GM12878 (cell line): Measurements from ENCODE around the gene PABPN1. TPM values are rescaled to one million over a fixed set of nuclear protein-coding genes. Genes with fewer than 3 reads are reported as not detected.
A peak's percentile ranks its signal among the peaks of the same experiment; 100 is the strongest.

Source experiments
- ATAC-seq: fragments of 200-7000 bp; cut with Tn5 transposase; 3 replicates; pipeline ENCODE4 v1.9.1; 2020; ENCODE audit warnings: mild to moderate bottlenecking, moderate library complexity
- BruUV-seq: library from RNA; stranded (reverse); fragments of 400-500 nt; replicated peaks from 2 replicates; lab custom pipeline; 2021; lab: Mats Ljungman, UMichigan
- CTCF ChIA-PET: fragments of 300-600 bp; sonication (Branson Sonifier 250); formaldehyde crosslinking; extraction: SDS; loops from one replicate; lab custom pipeline; 2021; ENCODE audit warnings: inconsistent platforms; lab: Yijun Ruan, JAX
- POLR2A ChIA-PET: fragments of 350-600 bp; formaldehyde crosslinking; extraction: SDS; loops from one replicate; lab custom pipeline; 2021; ENCODE audit warnings: inconsistent platforms; lab: Charles Lee
- RAD21 ChIA-PET: fragments of 300-600 bp; sonication (Branson Sonifier 250); formaldehyde crosslinking; loops from one replicate; lab custom pipeline; 2023; ENCODE audit warnings: antibody characterized with exemption; ENCODE audit not compliant: unreplicated experiment; lab: Charles Lee
- SMC1A ChIA-PET: fragments of 300-600 bp; sonication (Branson Sonifier 250); formaldehyde crosslinking; loops from one replicate; lab custom pipeline; 2023; ENCODE audit not compliant: unreplicated experiment, uncharacterized antibody; lab: Charles Lee
- DNase-seq: peaks from one replicate; pipeline ENCODE4 v3.0.0-alpha.2; 2011; ENCODE audit warnings: low read depth, low spot score
- FAIRE-seq: peaks from 3 replicates; lab custom pipeline; 2011; peaks lifted over from hg19 to GRCh38; lab: Jason Lieb, UNC
- H2AFZ ChIP-seq: 2 replicates; pipeline ENCODE4 v1.6.0; 2011; ENCODE audit warnings: low read depth, low read length, control low read depth; ENCODE audit not compliant: control insufficient read depth
- H3K27ac ChIP-seq: 2 replicates; pipeline ENCODE4 v1.5.1; 2011; ENCODE audit warnings: control low read depth; ENCODE audit not compliant: control insufficient read depth, insufficient read depth
- H3K27me3 ChIP-seq, 2 experiments: replicated peaks in 1 of 2; 2 replicates each; pipeline versions ENCODE4 v1.6.0 to v1.6.1; 2011; ENCODE audit warnings: low read length in 1 of 2; ENCODE audit not compliant: control insufficient read depth in 2 of 2, insufficient read depth in 2 of 2
- H3K36me3 ChIP-seq, 2 experiments: 2 replicates each; pipeline ENCODE4 v1.5.1; 2011; ENCODE audit warnings: low read length in 1 of 2; ENCODE audit not compliant: control insufficient read depth in 2 of 2, insufficient read depth in 2 of 2
- H3K4me1 ChIP-seq: 2 replicates; pipeline ENCODE4 v1.6.1; 2011; ENCODE audit warnings: mild to moderate bottlenecking, low read length, moderate library complexity, mixed read lengths; ENCODE audit not compliant: control insufficient read depth, insufficient read depth
- H3K4me2 ChIP-seq: 2 replicates; pipeline ENCODE4 v1.6.0; 2011; ENCODE audit warnings: control low read depth; ENCODE audit not compliant: control insufficient read depth, insufficient read depth
- H3K4me3 ChIP-seq: fragments of 200-600 bp; sonication (generic); 2 replicates; pipeline ENCODE4 v1.5.1; 2016
- H3K79me2 ChIP-seq: 2 replicates; pipeline ENCODE4 v1.6.0; 2011; ENCODE audit warnings: low read length; ENCODE audit not compliant: control insufficient read depth, insufficient read depth
- H3K9ac ChIP-seq: 2 replicates; pipeline ENCODE4 v1.8.0; 2011; ENCODE audit warnings: low read length, control low read depth, mixed read lengths; ENCODE audit not compliant: control insufficient read depth, insufficient read depth
- H3K9me3 ChIP-seq: replicated peaks from 3 replicates; pipeline ENCODE4 v1.5.1; 2011; ENCODE audit warnings: mild to moderate bottlenecking, low read length; ENCODE audit not compliant: control insufficient read depth, insufficient read depth
- H4K20me1 ChIP-seq: 2 replicates; pipeline ENCODE4 v1.6.0; 2011; ENCODE audit not compliant: control insufficient read depth, insufficient read depth
- ATF3 ChIP-seq: IDR thresholded peaks from 2 replicates; pipeline ENCODE4 v1.6.1; 2011; ENCODE audit warnings: low read depth, mild to moderate bottlenecking, low read length, moderate library complexity, borderline replicate concordance; ENCODE audit errors: extremely low read depth
- EP300 ChIP-seq, 2 experiments: fragments of 150-350 bp in 1 of 2; IDR thresholded peaks; 2 replicates each; pipeline ENCODE4 v1.6.1; 2011 to 2012; ENCODE audit warnings: low read depth in 2 of 2, low read length in 2 of 2, borderline replicate concordance in 1 of 2, improper control_type of control experiment in 1 of 2, inconsistent platforms in 1 of 2; ENCODE audit not compliant: control insufficient read depth in 1 of 2
- ETV6 ChIP-seq, 2 experiments: fragments of 450-650 bp in 1 of 2; IDR thresholded peaks in 1 of 2; conservative IDR thresholded peaks in 1 of 2; 2 replicates each; pipeline ENCODE4 v1.6.1; 2014; ENCODE audit warnings: antibody characterized with exemption in 1 of 2, borderline replicate concordance in 1 of 2, low read depth in 1 of 2, mild to moderate bottlenecking in 1 of 2, moderate library complexity in 1 of 2
- IRF4 ChIP-seq: IDR thresholded peaks from 2 replicates; pipeline ENCODE4 v1.6.1; 2011; ENCODE audit warnings: low read depth, low read length
- MYB ChIP-seq: fragments of 150-350 bp; IDR thresholded peaks from 2 replicates; pipeline ENCODE4 v1.6.1; 2014; ENCODE audit warnings: mild to moderate bottlenecking, low read depth, low read length, borderline replicate concordance
- POLR2A ChIP-seq: IDR thresholded peaks from 2 replicates; pipeline ENCODE4 v1.6.1; 2011; ENCODE audit warnings: low read depth, mild to moderate bottlenecking, low read length
- RFX5 ChIP-seq: IDR thresholded peaks from 2 replicates; pipeline ENCODE4 v1.6.1; 2011; ENCODE audit warnings: low read depth, low read length, improper control_type of control experiment
- SKIL ChIP-seq: fragments of 450-650 bp; IDR thresholded peaks from 2 replicates; pipeline ENCODE4 v1.6.1; 2017; ENCODE audit warnings: mild to moderate bottlenecking, low read depth, inconsistent platforms; ENCODE audit not compliant: poor library complexity, severe bottlenecking
- SUPT20H ChIP-seq: IDR thresholded peaks from 2 replicates; pipeline ENCODE4 v1.6.1; 2011; ENCODE audit warnings: low read depth, mild to moderate bottlenecking, low read length, moderate library complexity, borderline replicate concordance; ENCODE audit not compliant: control insufficient read depth
- ZNF622 ChIP-seq: fragments of 450-650 bp; IDR thresholded peaks from 2 replicates; pipeline ENCODE4 v1.6.1; 2017; ENCODE audit warnings: mild to moderate bottlenecking, inconsistent platforms
- ZSCAN29 ChIP-seq: fragments of 450-650 bp; IDR thresholded peaks from 2 replicates; pipeline ENCODE4 v1.6.1; 2017; ENCODE audit warnings: mild to moderate bottlenecking, moderate library complexity
- ZZZ3 ChIP-seq: IDR thresholded peaks from 2 replicates; pipeline ENCODE4 v1.6.1; 2011; ENCODE audit warnings: low read depth; ENCODE audit not compliant: control insufficient read depth, insufficient read length
- WGBS: methylation state at CpG from one replicate; pipeline ENCODE4 v1.1.6; 2016; ENCODE audit warnings: low lambda C conversion rate; ENCODE audit not compliant: insufficient replicate concordance, insufficient coverage; ENCODE audit errors: missing lambda C conversion rate; 5-methylcytosine and 5-hydroxymethylcytosine counted together
- in situ Hi-C: fragments of 300-500 bp; cut with MboI; formaldehyde crosslinking; loops from 9 replicates; pipeline ENCODE4 v1.14.3; 2018; ENCODE audit warnings: mixed read lengths
- intact Hi-C: fragments of 100-400 bp; cut with micrococcal nuclease; formaldehyde crosslinking; loops from one replicate; pipeline ENCODE4 v1.14.2; 2022; ENCODE audit not compliant: unreplicated experiment
- polyA plus RNA-seq, 11 experiments: library from polyadenylated mRNA; depleted of rRNA in 4 of 11; unstranded in 6 of 11; stranded (reverse) in 5 of 11; fragments of >200 nt; fragmentation: Nextera tagmentation in 4 of 11; fragmentation: Illumina TruSeq in 1 of 11; extraction: Ambion mirVana in 4 of 11; extraction: Trizol in 1 of 11; gene quantifications; 1 replicate in 1 of 11; 2 replicates in 10 of 11; pipeline versions ENCODE4 v1.2.1 to v1.2.3, GENCODE V29; 2011 to 2016; ENCODE audit warnings: inconsistent platforms in 2 of 11, missing spikeins in 2 of 11, low read depth in 1 of 11
- total RNA-seq, 4 experiments: library from RNA; depleted of rRNA in 3 of 4; stranded (reverse); fragments of >200 nt in 3 of 4; fragmentation: Illumina TruSeq in 1 of 4; extraction: Trizol in 1 of 4; gene quantifications; 2 replicates each; pipeline versions ENCODE4 v1.2.1 to v1.2.3, GENCODE V29; 2013 to 2021

The PABPN1 gene
- total and polyA plus RNA-seq, 10 of the 15 experiments (the other 5 are each of a cell fraction or from before 2014, with no cell fraction given): 31.3 to 248 (median 103) TPM

GRCh38 chr14:23359722-23360447 is 38.6 kb downstream of the PABPN1 start (continued):
- TF ChIP-seq ZZZ3: no peak
- no peak for TF ChIP-seq ATF3
- no peak for TF ChIP-seq SUPT20H
- no peak for TF ChIP-seq IRF4
- no peak for TF ChIP-seq ZNF622
- no peak for TF ChIP-seq RFX5
- TF ChIP-seq, all 136 proteins: peak for 0

- in situ Hi-C loops (no loop called here), intact Hi-C loops (no loop called here)
- ATAC-seq (peak; percentile 31; the same call in 2 of the 3 replicates), FAIRE-seq (no peak), DNase-seq (no peak)
- ChIA-PET RAD21 (interaction anchor here (1.4 kb wide), 1 partner anchor 240 kb away, joined by 4 read pairs; no protein-coding TSS in a partner anchor), SMC1A (interaction anchor here (1.1 kb wide), 2 partner anchors 33 to 54 kb away, joined by 3 read pairs; no protein-coding TSS in a partner anchor), POLR2A (no interaction called here), CTCF (interaction anchor here (0.6 to 1.4 kb wide), 7 partner anchors 18 to 240 kb away, joined by 3 to 5 read pairs (median 4); no protein-coding TSS in a partner anchor)
- H3K79me2 ChIP-seq: no peaks in the 10 kb centered on the region
- H3K4me2 ChIP-seq: no peak overlapping the region
- H4K20me1 ChIP-seq: no peaks in the 10 kb centered on the region
- no peaks in the 10 kb centered on the region for H3K4me1 ChIP-seq
- no peak overlapping the region for H3K9ac ChIP-seq
- WGBS: 29% methylated on average over 11 of the region's 11 CpGs
- TF ChIP-seq POLR2A (no peak), ZSCAN29 (no peak), EP300 (IDR thresholded peaks at IDR 0.05; ENCODE audit: borderline replicate concordance in 1 of 2, control insufficient read depth in 1 of 2, low read depth in 2 of 2, low read length in 2 of 2) (no peak), ETV6 (conservative IDR thresholded peaks at IDR 0.05 in 1 of 2, IDR thresholded peaks at IDR 0.05 in 1 of 2; ENCODE audit: borderline replicate concordance in 1 of 2, low read depth in 1 of 2) (no peak), MYB (no peak), SKIL (no peak)
- no TSS peak for BruUV-seq
- no peak overlapping the region for H2AFZ ChIP-seq
- peaks cover 0 to 7% of the 10 kb centered on the region in 2 experiments; a peak in 3 of 4 replicates for H3K27me3 ChIP-seq
- no peaks in the 10 kb centered on the region for H3K9me3 ChIP-seq
- no peaks in the 10 kb centered on the region for H3K36me3 ChIP-seq
- H3K4me3 ChIP-seq: no peak overlapping the region
- no peak overlapping the region for H3K27ac ChIP-seq
Measured at GRCh38 chr14:23360496-23360895, 39.2 kb downstream of the PABPN1 start.
